RCC 7860 (cell line): Measurements from ENCODE around the gene CCND1.

Experiments used
- DNase-seq: peaks from one replicate; pipeline ENCODE4 v3.0.0-alpha.2; 2015; ENCODE audit warnings: low spot score
- FAIRE-seq: peaks from 2 replicates; lab custom pipeline; 2012; peaks lifted over from hg19 to GRCh38; lab: Jason Lieb, UNC

CCND1 gene

GRCh38 chr11:69640995-69641581, at the start of gene CCND1:
TSS of gene CCND1 (plus strand) at chr11:69641156. CDS start at chr11:69641314, 158 bp downstream.
- DNase-seq (peak; percentile 92), FAIRE-seq (no peak)

GRCh38 chr11:69592986-69593650, 47.8 kb upstream of the CCND1 start:
- FAIRE-seq (no peak), DNase-seq (no peak)

GRCh38 chr11:69593851-69594250, 47.1 kb upstream of the CCND1 start:
- DNase-seq (no peak), FAIRE-seq (no peak)

- FAIRE-seq (no peak), DNase-seq (no peak)
These were observed 46.5 kb upstream of the CCND1 start for GRCh38 chr11:69594481-69594880.

GRCh38 chr11:69595805-69596665, 44.9 kb upstream of the CCND1 start:
- FAIRE-seq (no peak), DNase-seq (no peak)

GRCh38 chr11:69598147-69598546, 42.8 kb upstream of the CCND1 start:
- DNase-seq (no peak), FAIRE-seq (no peak)

GRCh38 chr11:69599502-69599901, 41.5 kb upstream of the CCND1 start:
- FAIRE-seq (no peak), DNase-seq (no peak)

GRCh38 chr11:69600001-69600400, 41.0 kb upstream of the CCND1 start:
- no peak for FAIRE-seq
- no peak for DNase-seq

- FAIRE-seq (no peak), DNase-seq (no peak)
These were observed 39.7 kb upstream of the CCND1 start for GRCh38 chr11:69601011-69601975.

- DNase-seq (no peak), FAIRE-seq (no peak)
These were observed 37.7 kb upstream of the CCND1 start for GRCh38 chr11:69603111-69603836.

GRCh38 chr11:69604055-69604454, 36.9 kb upstream of the CCND1 start:
- no peak for FAIRE-seq
- no peak for DNase-seq

- FAIRE-seq, result no peak
- DNase-seq, result no peak
These were observed 35.0 kb upstream of the CCND1 start for GRCh38 chr11:69605737-69606526.

- DNase-seq, result no peak
- no peak for FAIRE-seq
These were observed 31.6 kb upstream of the CCND1 start for GRCh38 chr11:69609351-69609750.

- DNase-seq (no peak), FAIRE-seq (no peak)
These were observed 29.1 kb upstream of the CCND1 start for GRCh38 chr11:69611548-69612526.

- DNase-seq (no peak), FAIRE-seq (no peak)
These were observed 27.4 kb upstream of the CCND1 start for GRCh38 chr11:69613594-69613993.

- FAIRE-seq (no peak), DNase-seq (no peak)
These were observed 26.9 kb upstream of the CCND1 start for GRCh38 chr11:69614085-69614484.

- no peak for FAIRE-seq
- no peak for DNase-seq
These were observed 25.2 kb upstream of the CCND1 start for GRCh38 chr11:69615545-69616278.
